HG02798 (cell line): Measurements from ENCODE around the gene REXO5.
"Not testable (repeated sequence)": the region's sequence is repeated elsewhere in the genome, so short reads cannot be mapped to it uniquely, and the experiment has no call there.

Source experiments
- ATAC-seq: cut with Tn5 transposase; IDR thresholded peaks from one replicate; pipeline ENCODE4 v1.9.1; 2021; ENCODE audit warnings: mild to moderate bottlenecking; ENCODE audit not compliant: unreplicated experiment, poor library complexity

The REXO5 gene, protein sequence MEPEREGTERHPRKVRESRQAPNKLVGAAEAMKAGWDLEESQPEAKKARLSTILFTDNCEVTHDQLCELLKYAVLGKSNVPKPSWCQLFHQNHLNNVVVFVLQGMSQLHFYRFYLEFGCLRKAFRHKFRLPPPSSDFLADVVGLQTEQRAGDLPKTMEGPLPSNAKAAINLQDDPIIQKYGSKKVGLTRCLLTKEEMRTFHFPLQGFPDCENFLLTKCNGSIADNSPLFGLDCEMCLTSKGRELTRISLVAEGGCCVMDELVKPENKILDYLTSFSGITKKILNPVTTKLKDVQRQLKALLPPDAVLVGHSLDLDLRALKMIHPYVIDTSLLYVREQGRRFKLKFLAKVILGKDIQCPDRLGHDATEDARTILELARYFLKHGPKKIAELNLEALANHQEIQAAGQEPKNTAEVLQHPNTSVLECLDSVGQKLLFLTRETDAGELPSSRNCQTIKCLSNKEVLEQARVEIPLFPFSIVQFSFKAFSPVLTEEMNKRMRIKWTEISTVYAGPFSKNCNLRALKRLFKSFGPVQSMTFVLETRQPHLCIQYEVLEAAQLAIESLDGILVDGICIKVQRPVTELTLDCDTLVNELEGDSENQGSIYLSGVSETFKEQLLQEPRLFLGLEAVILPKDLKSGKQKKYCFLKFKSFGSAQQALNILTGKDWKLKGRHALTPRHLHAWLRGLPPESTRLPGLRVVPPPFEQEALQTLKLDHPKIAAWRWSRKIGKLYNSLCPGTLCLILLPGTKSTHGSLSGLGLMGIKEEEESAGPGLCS

DNA sequence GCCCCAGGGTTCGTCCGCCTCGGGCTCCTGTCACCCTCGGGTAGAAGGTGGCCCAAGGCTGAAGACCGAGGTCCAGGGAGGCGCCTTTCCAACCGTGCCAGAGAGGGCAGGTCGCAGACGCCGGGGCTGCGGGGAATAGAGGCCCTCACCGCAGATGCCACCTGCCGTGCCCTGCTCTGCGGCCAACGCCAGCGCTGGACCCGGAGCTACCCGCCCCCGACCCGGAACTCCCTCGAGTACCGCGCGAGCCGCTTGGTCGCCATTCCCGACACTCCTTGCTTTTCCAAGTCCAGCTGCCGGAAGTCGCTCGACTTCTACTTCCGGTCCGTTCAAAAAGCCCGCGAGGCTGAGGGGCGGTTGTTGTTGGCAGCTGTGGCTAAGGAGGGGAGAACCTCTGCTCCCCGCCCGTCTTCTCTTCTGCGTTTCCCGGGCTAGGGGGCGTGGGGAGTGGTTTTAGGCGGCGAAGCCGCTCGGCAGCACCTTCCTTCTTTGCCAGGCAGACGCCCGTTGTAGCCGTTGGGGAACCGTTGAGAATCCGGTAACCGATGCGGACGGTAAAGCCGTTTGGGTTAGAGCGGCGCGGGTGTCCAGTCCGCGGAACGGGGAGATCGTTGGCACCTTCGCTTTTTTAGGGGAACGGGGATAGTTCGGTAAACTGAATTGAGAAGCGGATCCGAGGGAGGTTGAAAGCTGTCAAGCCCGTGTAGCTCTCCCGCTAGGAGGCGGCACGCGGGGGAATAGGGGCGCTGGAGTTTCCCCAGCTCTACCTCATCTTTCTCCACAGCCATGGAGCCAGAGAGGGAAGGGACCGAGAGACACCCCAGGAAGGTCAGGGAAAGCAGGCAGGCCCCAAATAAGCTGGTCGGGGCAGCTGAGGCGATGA, at the start of gene REXO5, which contains the start of gene ERI2:
Gene REXO5 (plus strand): TSS at position 360 of the 883 bp plus-strand sequence. CDS start 427 bp downstream, at position 787.
Gene ERI2 (minus strand): TSS at position 305 of the 883 bp plus-strand sequence. CDS start 42 bp downstream, at position 263.
- ATAC-seq, result peak; percentile 87

DNA sequence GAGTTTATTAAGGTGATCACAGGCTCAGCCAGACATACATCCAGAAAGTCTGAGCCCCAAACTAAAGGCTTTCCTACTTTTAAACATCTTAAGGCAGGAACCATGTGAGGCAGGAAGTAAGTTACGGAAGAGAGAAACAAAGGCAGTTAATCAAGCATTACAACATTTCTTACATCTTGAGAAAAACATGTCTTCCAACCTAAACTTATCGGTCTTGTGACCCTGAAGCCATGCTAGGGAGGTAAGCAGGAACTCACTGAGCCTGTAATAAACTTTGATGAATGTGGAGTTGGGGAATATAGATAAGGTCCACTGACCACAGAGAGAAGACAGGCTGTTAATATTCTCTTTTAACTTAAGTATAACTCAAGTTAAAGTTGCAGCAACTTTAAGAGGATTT, 46.0 kb upstream of the REXO5 start:
- no peak for ATAC-seq

DNA sequence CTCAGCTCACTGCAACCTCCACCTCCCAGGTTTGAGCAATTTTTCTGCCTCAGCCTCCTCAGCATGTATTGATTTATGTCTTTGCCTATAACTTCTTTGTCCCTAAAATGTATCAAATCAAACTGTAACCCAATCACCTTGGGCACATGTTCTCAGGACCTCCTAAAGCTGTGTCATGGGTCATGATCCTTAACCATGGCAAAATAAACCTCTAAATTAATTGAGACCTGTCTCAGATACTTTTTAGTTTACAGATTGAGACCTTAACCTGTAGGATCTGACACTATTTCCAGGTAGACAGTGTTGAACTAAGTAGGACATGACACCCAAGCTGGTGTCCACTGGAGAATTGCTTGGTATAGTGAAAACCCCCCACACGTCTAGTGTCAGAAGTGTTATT, 45.2 kb upstream of the REXO5 start:
- ATAC-seq, result no peak

DNA sequence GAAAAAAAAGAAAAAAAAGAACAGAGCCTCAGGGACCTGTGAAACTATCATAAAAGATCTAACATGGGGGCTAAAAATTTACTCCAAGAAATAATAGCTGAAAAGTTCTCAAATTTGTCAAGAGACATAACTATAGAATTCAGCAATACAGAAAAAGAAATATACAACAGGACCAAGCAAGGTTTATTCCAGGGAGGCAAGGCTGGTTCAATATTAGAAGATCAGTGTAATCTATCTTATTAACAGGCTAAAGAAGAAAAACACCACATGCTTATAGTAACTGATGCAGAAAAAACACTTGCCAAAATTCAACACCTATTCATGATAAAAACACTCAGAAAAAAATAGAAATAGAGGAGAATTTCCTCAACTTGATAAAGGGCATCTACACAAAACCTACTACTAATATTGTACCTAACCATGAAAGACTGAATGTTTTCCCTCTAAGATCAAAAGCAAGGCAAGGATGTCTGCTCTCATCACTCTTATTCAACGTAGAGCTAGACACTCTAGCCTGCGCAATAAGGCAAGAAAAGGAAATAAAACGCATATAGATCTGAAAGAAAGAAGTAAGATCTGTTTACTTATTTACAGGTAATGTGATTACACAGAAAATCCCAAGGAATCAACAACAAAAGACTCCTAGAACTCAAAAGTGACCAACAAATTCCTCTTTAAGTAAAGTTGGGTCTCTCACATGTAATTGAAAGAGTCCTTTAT, 43.8 kb upstream of the REXO5 start:
- ATAC-seq, result no peak

DNA sequence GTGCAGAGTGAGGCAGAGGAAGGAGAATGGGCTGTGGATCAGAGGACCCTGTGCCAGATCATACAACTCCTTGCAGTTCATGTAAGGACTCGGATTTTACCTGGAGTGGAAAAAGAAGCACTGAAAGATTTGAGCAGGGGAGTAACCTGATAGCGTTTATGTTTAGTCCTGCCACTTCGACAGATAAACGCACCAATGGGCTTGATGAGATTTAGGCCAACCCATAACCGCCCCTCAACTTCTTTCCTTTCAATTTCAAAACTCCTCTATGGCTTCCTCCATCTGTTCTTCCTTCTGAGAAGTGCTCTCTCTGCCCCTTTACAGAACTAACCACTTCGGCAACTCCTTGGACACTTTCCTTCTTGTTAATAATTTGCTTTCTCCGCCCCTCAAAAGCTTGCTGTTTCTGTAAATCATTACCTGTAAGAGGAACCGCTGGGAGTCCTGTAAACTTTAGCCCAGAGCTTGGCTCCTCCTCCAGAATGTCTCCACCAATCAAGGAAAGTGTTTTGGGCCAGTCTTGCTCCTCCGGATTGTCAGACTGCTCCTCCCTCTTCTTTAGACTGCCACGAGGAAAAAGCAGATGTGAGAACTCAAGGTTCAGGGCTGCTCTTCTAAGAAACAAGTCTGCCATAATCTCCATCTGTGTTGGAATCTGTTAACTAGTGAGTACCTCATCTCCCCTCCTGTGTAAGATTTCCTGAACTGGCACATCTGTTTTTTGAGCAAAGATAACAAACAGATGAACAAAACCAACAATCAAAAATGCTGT, 42.7 kb upstream of the REXO5 start, which contains the start of gene ACSM3:
Gene ACSM3 (plus strand): TSS at position 554 of the 772 bp plus-strand sequence. CDS start 6,021 bp downstream, outside the sequence.
- peak; percentile 98 for ATAC-seq

DNA sequence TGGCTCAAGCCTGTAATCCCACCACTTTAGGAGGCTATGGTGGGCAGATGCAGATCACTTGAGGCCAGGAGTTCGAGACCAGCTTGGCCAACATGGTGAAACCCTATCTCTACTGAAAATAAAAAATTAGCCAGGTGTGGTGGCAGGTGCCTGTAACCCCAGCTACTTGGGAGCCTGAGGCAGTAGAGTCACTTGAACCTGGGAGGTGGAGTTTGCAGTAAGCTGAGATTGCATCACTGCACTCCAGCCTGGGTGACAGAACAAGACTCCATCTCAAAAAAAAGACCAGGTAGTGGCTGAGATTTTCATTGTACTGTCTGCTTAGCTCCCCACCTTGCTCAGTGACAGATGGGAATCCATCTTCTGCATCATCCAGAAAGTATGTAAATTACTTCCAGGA, 41.9 kb upstream of the REXO5 start:
- not testable (repeated sequence) for ATAC-seq

DNA sequence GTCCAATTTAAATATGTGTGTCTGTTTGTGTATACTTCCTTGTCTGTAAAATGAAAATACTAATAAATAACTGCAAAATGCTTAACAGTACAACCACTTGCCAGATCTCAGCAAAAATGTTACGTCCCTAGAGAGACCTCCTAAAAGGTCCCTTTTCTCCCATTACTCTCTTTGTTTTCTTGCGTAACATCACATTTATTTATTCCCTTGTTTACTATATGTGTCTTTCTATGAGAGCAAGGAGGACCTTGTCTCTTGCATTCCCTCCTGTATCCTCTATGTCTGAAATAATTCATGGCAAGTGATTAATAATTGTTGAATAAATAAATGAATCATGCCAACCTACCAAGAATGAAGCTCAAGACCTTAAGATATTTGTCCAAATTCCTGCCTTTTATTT, 40.6 kb upstream of the REXO5 start:
- no peak for ATAC-seq

DNA sequence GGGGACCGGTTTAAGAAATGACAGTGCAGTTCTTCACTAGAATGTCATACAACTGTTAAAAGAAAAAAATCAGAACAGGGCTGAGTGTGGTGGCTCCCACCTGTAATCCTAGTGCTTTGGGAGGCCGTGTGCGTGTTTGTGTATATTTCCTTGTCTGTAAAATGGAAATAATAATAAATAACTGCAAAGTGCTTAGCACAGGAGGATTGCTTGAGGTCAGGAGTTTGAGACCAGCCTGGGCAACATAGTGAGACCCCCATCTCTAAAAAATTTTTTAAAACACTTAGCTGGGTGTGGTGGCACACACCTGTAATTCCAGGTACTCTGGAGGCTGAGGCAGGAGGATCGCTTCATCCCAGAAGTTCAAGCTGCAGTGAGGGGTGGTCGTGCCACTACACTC, 40.0 kb upstream of the REXO5 start:
- no peak for ATAC-seq

DNA sequence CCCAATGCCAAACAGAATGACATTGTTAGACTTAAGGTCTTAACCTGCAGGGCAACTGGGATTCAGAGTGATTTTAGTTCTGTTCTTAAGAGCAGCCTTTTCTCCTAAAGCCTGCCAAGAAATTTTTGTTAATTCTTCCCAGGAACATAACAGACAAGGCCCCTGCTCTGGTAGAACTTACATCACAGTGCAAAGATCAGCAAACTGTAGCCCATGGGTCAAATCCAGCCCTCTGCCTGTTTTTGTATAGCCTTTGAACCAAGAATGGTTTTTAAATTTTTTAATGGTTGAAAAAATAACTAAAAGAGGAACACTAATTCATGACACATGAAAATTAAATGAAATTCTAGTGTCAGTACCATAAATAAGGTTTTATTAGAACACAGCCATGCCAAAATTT, 38.8 kb upstream of the REXO5 start:
- no peak for ATAC-seq

DNA sequence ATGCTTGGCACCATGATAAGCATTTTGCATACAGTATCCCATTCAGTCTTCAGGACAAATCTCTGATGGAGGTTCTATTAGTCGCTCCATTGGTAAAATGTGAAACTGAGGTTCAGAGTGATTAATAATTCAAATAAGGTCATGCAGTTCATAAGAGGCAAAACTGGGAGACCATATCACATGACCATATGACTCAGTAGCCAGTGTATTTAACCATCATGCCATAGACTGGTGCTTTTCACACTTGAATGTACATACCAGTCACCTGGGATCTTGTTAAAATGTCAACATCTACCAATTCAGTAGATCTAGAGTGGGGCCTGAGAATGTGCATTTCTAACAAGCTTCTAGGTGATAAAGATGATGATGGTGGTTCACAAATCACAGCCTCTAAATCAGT, 38.2 kb upstream of the REXO5 start:
- ATAC-seq, result no peak

DNA sequence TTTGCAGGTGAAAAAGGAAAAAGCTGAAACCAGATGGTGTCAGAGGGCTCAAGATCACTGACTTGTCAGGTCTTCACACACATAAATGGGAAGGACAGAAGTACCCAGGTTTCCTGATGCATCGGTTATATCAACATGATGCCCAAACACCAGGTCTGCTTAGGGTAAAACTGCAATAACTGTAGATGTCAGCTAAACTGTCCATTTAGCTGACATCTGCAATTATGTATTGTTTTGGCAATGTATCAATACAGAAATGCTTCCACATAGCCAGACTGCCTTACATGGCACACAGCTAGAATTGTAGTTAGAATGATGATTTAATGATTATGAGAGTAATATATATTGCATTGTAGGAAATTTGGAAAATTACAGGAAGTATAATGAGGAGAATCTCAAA, 37.5 kb upstream of the REXO5 start:
- no peak for ATAC-seq

DNA sequence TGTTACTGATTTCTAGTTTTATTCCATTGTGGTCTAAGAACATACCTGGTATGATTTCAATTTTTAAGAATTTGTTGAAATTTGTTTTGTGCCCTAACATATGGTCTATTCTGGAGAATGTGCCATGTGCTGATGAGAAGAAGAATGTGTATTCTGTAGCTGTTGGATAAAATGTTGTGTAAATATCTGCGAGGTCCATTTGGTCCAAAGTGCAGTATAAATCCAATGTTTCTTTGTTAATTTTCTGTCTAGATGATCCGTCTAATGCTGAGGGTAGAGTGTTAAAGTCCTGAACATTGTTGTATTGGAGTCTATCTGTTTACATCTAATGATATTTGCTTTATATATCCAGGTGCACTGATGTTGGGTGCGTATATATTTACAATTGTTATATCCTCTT, 32.6 kb upstream of the REXO5 start:
- no peak for ATAC-seq

DNA sequence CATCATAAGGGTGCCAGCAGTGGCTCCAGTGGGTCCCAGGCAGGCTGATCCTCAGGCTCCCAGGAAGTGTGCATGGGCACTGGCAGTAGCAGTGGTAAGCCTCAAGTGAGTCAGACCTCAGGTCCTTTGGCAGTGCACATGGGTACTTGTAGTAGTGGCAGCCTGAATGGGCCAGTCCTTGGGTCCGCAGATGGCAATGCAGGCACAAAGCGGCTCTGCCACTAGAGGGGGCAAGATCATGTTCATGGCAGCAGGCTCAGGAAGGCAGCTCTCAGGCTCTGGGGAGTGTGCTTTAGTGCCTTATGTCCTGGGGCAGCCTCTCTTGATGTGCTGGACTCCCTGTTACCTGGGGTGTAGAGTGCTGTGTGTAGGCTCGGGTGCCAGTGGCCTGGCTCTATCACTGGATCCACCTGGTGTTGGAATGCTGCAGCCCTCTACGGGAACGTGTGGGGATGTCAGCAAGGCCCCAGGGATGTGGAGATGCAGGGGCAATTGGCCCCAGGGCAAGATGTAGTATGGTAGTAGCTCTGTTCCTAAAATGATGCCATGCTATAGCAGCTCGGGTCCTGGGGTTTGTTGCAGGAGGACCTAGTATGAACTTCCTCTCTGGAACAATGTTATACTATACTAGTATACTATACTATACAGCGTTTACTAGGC, 31.5 kb upstream of the REXO5 start:
- ATAC-seq, result peak; percentile 70

DNA sequence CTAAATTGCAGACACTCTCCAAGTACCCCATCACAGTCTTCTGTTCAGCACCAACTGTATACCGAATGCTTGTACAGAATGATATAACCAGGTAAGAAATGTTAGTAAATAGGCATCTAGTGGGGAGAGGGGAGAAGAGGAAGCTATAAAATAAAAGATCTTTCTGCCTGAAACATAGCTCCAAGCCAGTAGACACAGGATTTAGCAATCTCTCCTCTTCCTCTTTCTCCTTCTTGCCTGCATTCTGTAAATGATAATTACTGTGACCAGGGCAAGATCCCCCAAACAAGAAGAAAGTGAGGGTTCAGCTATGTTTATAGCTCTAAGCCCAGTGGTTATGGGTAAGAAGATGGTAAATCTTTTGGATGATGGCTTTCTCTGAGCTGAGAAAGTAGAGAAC, 24.6 kb upstream of the REXO5 start:
- no peak for ATAC-seq

DNA sequence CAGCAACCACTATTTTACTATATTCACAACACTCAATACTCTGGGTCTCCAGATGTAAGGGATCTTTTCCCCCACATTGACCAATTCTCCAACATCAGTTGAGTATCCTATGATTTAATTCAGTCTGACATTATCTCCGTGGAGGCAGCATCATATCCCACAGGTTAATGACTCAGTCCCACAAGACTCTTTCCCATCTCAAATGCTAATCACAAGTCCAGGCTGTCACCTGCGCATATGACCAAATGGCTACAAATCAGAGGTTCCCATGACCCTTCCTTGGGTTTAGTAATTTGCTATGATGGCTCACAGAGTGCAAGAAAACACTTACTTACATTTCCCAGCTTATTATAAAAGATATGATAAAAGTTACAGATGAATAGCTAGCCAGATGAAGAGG, 23.9 kb upstream of the REXO5 start:
- ATAC-seq, result no peak

DNA sequence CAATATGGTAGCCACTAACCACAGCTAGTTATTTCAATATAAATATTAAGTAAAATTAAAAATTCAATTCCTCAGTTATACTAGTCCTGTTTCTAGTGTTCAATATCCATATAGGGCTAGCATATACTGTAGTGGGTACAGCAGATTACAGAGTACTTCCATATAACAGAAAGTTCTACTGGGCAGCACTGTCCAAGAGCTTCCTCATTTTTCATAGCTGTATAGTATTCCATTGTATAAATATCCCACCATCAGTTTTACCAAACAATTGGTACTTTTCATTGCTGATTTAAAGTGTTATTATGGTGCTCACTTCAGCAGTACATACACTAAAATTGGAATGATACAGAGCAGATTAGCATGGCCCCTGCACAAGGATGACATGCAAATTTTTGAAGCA, 22.1 kb upstream of the REXO5 start:
- ATAC-seq, result no peak

DNA sequence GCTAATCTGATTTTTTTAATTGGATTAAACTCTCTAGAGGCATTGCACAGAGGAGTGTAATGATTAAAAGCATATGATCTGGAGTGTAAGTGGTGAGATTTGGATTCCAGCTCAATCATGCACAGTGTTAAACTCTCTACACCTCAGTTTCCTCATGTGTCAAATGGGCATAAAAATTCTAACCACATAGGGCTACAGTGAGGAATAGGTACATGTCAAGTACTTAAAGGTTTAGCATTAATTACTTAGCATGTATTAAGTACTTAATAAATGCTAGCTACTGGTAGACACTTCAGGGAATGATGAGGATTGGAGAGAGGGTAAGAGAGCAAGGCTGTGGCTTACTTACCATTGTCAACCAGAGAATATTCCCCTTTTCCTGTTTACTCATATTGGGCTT, 17.2 kb upstream of the REXO5 start:
- ATAC-seq, result no peak

DNA sequence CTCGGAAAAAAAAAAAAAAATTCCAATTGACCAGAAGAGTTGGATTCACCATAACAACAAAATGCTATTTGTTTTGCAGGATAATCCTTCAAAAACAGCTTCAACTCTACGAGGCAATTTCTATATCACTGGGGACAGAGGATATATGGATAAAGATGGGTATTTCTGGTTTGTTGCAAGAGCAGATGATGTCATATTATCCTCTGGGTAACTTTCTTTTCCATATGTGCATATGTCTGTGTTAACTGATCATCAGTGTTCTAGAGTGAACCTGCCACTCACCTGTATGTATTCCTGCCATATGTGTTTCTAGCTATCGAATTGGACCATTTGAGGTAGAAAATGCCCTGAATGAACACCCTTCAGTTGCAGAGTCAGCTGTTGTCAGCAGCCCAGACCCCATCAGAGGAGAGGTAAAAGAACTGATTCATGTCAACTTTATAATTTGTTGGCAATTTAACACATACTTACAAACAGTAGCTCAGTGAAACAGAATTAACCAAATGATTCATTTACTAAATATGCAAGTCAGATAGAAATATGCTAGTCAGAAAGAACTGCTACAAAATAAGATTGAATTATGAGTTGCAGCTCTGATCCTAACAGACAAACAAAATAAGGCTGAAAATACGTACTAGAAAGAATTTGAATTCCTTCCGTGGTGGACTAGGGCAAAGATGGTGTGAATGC, 14.3 kb upstream of the REXO5 start:
- ATAC-seq, result no peak
